ENCODE results near the gene CCDC146.
A peak's percentile ranks its signal among the peaks of the same experiment; 100 is the strongest.

The CCDC146 gene

DNA sequence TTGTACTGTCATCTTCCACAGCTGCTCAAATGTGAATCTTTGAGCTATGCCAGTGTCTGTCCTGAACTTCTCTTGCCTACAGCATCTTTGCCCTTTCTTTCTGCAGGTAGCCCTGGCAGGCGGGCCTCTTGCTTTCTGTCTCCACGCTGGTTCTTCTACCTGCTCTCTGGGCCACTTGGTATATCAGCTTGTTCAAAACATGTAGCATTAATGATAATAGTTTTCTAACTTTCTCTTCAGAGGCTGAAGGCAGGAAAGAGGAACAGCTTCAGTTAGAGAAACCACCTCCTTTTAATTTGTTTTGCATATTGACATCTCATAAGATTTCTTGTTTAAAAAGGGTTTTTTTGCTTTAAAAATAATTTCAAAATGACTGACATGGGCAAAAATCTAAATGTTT lies 78.1 kb downstream of the CCDC146 start:
- Histone ChIP-seq H3K27me3 (replicated peaks in 2 of 5; ENCODE audit: control insufficient read depth in 4 of 5, insufficient read depth in 5 of 5, low read length in 4 of 5) (no peaks in the 10 kb centered on the region), H3K36me3 (ENCODE audit: control insufficient read depth in 4 of 4, insufficient read depth in 4 of 4, low read length in 3 of 4) (no peaks in the 10 kb centered on the region), H3K9me3 (ENCODE audit: control extremely low read depth in 1 of 5, control insufficient read depth in 4 of 5, insufficient read depth in 2 of 5, low read depth in 1 of 5, low read length in 4 of 5) (no peaks in the 10 kb centered on the region), H3K4me3 (ENCODE audit: control insufficient read depth in 1 of 7, extremely low read depth in 1 of 7, insufficient read depth in 4 of 7, low read depth in 2 of 7, low read length in 6 of 7) (peak overlapping the region in 5 of 7 experiments; percentile 65 to 91 (median 78)), H3K4me1 (ENCODE audit: control extremely low read depth in 1 of 4, control insufficient read depth in 4 of 4, insufficient read depth in 4 of 4, low read length in 3 of 4) (peaks cover 14 to 33% (median 26%) of the 10 kb centered on the region in 4 experiments), H3K27ac (ENCODE audit: insufficient read depth in 1 of 2, low read depth in 1 of 2, low read length in 2 of 2, poor library complexity in 1 of 2, severe bottlenecking in 2 of 2) (peak overlapping the region; percentile 37 to 73)
- WGBS (ENCODE audit: insufficient coverage): no CpG with 5 or more reads among the region's 2 CpGs
- DNase-seq: peak in 2 of 3 donors; percentile 45 to 54
- ChIA-PET CTCF (interaction anchor here (1.0 to 4.4 kb wide), 3 partner anchors 9 to 47 kb away, joined by 3 to 17 read pairs (median 3); no protein-coding TSS in a partner anchor), POLR2A (interaction anchor here (0.7 kb wide), 1 partner anchor 12 kb away, joined by 3 read pairs; no protein-coding TSS in a partner anchor)

DNA sequence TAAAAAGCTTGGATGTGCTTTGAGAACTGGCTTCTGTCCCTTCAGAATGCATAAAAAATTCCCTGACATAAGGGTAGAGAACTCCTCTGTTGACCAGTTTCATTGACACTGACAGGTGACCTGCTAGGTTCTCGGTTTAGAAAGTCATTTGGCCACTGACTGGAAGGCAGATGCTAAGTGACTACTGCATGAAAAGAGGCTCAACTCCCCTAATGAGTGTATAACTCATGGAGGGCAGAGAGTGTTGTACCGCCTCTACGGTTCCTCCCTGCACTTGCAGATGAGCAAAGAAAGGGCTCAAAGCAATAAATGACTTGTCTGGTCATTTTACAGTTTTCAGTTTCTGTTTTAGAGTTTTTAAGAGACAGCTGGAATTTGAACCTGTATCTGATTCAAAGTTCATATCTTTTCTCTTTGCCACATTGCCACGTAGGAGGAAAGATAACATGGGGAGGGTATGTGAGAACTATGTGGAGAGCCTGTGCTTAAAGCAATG lies 80.1 kb downstream of the CCDC146 start:
- no peaks in the 10 kb centered on the region for H3K9me3 ChIP-seq (ENCODE audit: control extremely low read depth in 1 of 5, control insufficient read depth in 4 of 5, insufficient read depth in 2 of 5, low read depth in 1 of 5, low read length in 4 of 5)
- no peaks in the 10 kb centered on the region for H3K27me3 ChIP-seq (replicated peaks in 2 of 5; ENCODE audit: control insufficient read depth in 4 of 5, insufficient read depth in 5 of 5, low read length in 4 of 5)
- WGBS (ENCODE audit: insufficient coverage): 100% methylated on average over 3 of the region's 4 CpGs
- ChIA-PET CTCF (interaction anchor here (4.4 kb wide), 1 partner anchor 45 kb away, joined by 17 read pairs; no protein-coding TSS in a partner anchor), POLR2A (no interaction called here)
- H3K4me3 ChIP-seq (ENCODE audit: control insufficient read depth in 1 of 7, extremely low read depth in 1 of 7, insufficient read depth in 4 of 7, low read depth in 2 of 7, low read length in 6 of 7): no peak overlapping the region
- no peak overlapping the region for H3K27ac ChIP-seq (ENCODE audit: insufficient read depth in 1 of 2, low read depth in 1 of 2, low read length in 2 of 2, poor library complexity in 1 of 2, severe bottlenecking in 2 of 2)
- peaks cover 14 to 30% (median 23%) of the 10 kb centered on the region in 4 experiments for H3K4me1 ChIP-seq (ENCODE audit: control extremely low read depth in 1 of 4, control insufficient read depth in 4 of 4, insufficient read depth in 4 of 4, low read length in 3 of 4)
- no peaks in the 10 kb centered on the region for H3K36me3 ChIP-seq (ENCODE audit: control insufficient read depth in 4 of 4, insufficient read depth in 4 of 4, low read length in 3 of 4)
- DNase-seq: no peak

DNA sequence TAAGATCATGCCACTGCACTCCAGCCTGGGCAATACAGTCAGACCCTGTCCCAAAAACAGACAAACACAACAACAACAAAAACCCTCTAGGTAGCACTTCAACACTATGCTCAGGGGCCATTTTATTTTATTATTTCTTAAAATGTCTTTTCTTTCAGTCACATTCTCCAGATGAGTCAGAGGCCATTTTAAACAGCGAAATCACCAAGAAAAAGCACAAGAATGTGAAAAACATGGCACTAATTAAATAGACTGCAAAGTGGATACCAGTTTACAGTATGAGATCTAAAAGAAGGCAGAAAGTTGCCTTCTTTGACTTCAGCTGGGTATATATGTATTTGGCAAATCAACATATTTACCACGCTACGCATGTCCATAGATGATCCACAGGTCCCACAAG lies 83.3 kb downstream of the CCDC146 start:
- ChIA-PET CTCF (no interaction called here), POLR2A (no interaction called here)
- Histone ChIP-seq H3K4me3 (ENCODE audit: control insufficient read depth in 1 of 7, extremely low read depth in 1 of 7, insufficient read depth in 4 of 7, low read depth in 2 of 7, low read length in 6 of 7) (no peak overlapping the region), H3K36me3 (ENCODE audit: control insufficient read depth in 4 of 4, insufficient read depth in 4 of 4, low read length in 3 of 4) (peaks cover 0 to 3% (median 0%) of the 10 kb centered on the region in 4 experiments), H3K27me3 (replicated peaks in 2 of 5; ENCODE audit: control insufficient read depth in 4 of 5, insufficient read depth in 5 of 5, low read length in 4 of 5) (no peaks in the 10 kb centered on the region), H3K4me1 (ENCODE audit: control extremely low read depth in 1 of 4, control insufficient read depth in 4 of 4, insufficient read depth in 4 of 4, low read length in 3 of 4) (peaks cover 0 to 3% (median 2%) of the 10 kb centered on the region in 4 experiments), H3K27ac (ENCODE audit: insufficient read depth in 1 of 2, low read depth in 1 of 2, low read length in 2 of 2, poor library complexity in 1 of 2, severe bottlenecking in 2 of 2) (no peak overlapping the region), H3K9me3 (ENCODE audit: control extremely low read depth in 1 of 5, control insufficient read depth in 4 of 5, insufficient read depth in 2 of 5, low read depth in 1 of 5, low read length in 4 of 5) (peaks cover 0 to 22% (median 12%) of the 10 kb centered on the region in 5 experiments)
- no peak for DNase-seq
- WGBS (ENCODE audit: insufficient coverage): no CpG with 5 or more reads among the region's 3 CpGs

DNA sequence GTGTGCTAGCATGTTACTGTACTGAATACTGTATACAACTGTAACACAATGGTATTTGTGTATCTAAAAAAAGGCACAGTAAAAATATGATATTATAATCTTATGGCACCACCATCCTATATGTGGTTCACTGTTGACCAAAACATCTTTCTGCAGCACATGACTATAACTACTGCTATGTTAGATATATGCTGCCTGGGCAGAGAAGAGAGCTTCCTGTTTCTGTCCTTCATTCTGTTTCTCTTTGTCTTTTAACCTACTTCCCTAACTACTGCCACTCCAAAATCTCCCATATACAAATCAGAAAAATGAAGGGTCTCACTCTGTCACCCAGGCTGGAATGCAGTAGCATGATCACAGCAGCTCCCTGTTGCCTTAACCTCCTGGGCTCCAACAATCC lies 86.0 kb downstream of the CCDC146 start:
- H3K4me3 ChIP-seq (ENCODE audit: control insufficient read depth in 1 of 7, extremely low read depth in 1 of 7, insufficient read depth in 4 of 7, low read depth in 2 of 7, low read length in 6 of 7): no peak overlapping the region
- no peak overlapping the region for H3K27ac ChIP-seq (ENCODE audit: insufficient read depth in 1 of 2, low read depth in 1 of 2, low read length in 2 of 2, poor library complexity in 1 of 2, severe bottlenecking in 2 of 2)
- DNase-seq: peak in 2 of 3 donors; percentile 32 to 38
- POLR2A ChIA-PET: no interaction called here
- peaks cover 0 to 3% (median 0%) of the 10 kb centered on the region in 4 experiments for H3K36me3 ChIP-seq (ENCODE audit: control insufficient read depth in 4 of 4, insufficient read depth in 4 of 4, low read length in 3 of 4)
- CTCF ChIA-PET: no interaction called here
- H3K27me3 ChIP-seq (replicated peaks in 2 of 5; ENCODE audit: control insufficient read depth in 4 of 5, insufficient read depth in 5 of 5, low read length in 4 of 5): no peaks in the 10 kb centered on the region
- H3K4me1 ChIP-seq (ENCODE audit: control extremely low read depth in 1 of 4, control insufficient read depth in 4 of 4, insufficient read depth in 4 of 4, low read length in 3 of 4): no peaks in the 10 kb centered on the region
- H3K9me3 ChIP-seq (ENCODE audit: control extremely low read depth in 1 of 5, control insufficient read depth in 4 of 5, insufficient read depth in 2 of 5, low read depth in 1 of 5, low read length in 4 of 5): peaks cover 0 to 23% (median 12%) of the 10 kb centered on the region in 5 experiments

DNA sequence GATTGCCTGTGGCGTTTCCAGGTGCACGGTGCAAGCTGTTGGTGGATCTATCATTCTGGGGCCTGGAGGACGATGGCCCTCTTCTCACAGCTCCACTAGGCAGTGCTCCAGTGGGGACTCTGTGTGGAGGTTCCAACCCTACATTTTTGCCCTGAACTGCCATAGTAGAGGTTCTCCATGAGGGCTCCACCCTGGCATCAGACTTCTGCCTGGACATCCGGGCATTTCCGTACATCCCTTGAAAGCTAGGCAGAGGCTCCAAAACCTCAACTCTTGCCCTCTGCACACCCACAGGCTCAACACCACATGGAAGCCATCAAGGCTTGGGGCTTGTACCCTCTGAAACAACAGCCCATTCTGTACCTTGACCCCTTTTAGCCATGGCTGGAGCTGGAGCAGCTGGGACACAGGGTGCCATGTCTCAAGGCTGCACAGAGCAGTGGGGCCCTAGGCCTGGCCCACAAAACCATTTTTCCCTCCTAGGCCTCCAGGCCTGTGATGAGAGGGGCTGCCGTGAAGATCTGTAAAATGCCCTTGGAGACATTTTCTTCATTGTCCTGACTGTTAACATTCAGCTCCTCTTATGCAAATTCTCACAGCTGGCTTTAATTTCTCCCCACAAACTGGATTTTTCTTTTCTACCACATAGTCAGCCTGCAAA lies 87.2 kb downstream of the CCDC146 start:
- ChIA-PET CTCF (interaction anchor here (1.7 kb wide), 1 partner anchor 30 kb away, joined by 3 read pairs; no protein-coding TSS in a partner anchor), POLR2A (no interaction called here)
- Histone ChIP-seq H3K36me3 (ENCODE audit: control insufficient read depth in 4 of 4, insufficient read depth in 4 of 4, low read length in 3 of 4) (peaks cover 0 to 3% (median 0%) of the 10 kb centered on the region in 4 experiments), H3K9me3 (ENCODE audit: control extremely low read depth in 1 of 5, control insufficient read depth in 4 of 5, insufficient read depth in 2 of 5, low read depth in 1 of 5, low read length in 4 of 5) (peaks cover 0 to 23% (median 12%) of the 10 kb centered on the region in 5 experiments), H3K27ac (ENCODE audit: insufficient read depth in 1 of 2, low read depth in 1 of 2, low read length in 2 of 2, poor library complexity in 1 of 2, severe bottlenecking in 2 of 2) (no peak overlapping the region), H3K4me1 (ENCODE audit: control extremely low read depth in 1 of 4, control insufficient read depth in 4 of 4, insufficient read depth in 4 of 4, low read length in 3 of 4) (no peaks in the 10 kb centered on the region), H3K27me3 (replicated peaks in 2 of 5; ENCODE audit: control insufficient read depth in 4 of 5, insufficient read depth in 5 of 5, low read length in 4 of 5) (no peaks in the 10 kb centered on the region), H3K4me3 (ENCODE audit: control insufficient read depth in 1 of 7, extremely low read depth in 1 of 7, insufficient read depth in 4 of 7, low read depth in 2 of 7, low read length in 6 of 7) (no peak overlapping the region)
- 94% methylated on average over 6 of the region's 6 CpGs for WGBS (ENCODE audit: insufficient coverage)
- DNase-seq: peak in 2 of 3 donors; percentile 26 to 29

DNA sequence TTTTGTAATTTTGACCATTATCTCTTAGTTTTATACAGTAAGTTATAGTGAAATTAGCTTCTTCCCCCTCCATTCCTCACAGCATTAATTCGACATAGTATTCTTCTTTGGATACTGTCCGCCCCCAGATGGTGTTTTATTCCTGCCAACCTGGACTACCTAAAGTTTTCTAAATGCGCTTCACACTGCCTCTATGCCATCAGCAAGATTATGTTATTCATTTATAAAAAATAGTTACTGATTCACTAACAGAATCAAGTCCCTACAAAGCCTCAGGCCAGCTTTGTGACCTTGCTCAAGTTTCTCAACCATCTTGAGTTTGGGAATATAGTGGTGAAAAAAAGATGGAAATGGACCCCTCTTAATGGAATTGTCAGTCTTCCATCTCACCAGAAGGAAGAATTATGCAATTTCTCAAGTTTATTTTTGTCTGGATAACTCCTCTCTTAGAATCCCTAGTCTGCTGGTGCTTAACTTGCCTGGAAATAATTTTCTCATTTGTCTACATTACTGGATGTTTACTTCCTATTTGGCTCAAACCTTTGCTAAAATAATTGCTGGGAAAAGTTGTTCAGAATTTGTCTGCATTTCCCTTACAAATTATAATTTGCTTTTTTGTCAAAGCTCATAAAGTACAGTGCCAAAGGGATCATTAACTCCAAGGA lies 93.9 kb downstream of the CCDC146 start:
- H3K27ac ChIP-seq (ENCODE audit: insufficient read depth in 1 of 2, low read depth in 1 of 2, low read length in 2 of 2, poor library complexity in 1 of 2, severe bottlenecking in 2 of 2): no peak overlapping the region
- no peak overlapping the region for H3K4me3 ChIP-seq (ENCODE audit: control insufficient read depth in 1 of 7, extremely low read depth in 1 of 7, insufficient read depth in 4 of 7, low read depth in 2 of 7, low read length in 6 of 7)
- no CpG with 5 or more reads among the region's 3 CpGs for WGBS (ENCODE audit: insufficient coverage)
- peaks cover 0 to 8% (median 2%) of the 10 kb centered on the region in 5 experiments for H3K9me3 ChIP-seq (ENCODE audit: control extremely low read depth in 1 of 5, control insufficient read depth in 4 of 5, insufficient read depth in 2 of 5, low read depth in 1 of 5, low read length in 4 of 5)
- POLR2A ChIA-PET: no interaction called here
- no peak for DNase-seq
- no peaks in the 10 kb centered on the region for H3K27me3 ChIP-seq (replicated peaks in 2 of 5; ENCODE audit: control insufficient read depth in 4 of 5, insufficient read depth in 5 of 5, low read length in 4 of 5)
- H3K36me3 ChIP-seq (ENCODE audit: control insufficient read depth in 4 of 4, insufficient read depth in 4 of 4, low read length in 3 of 4): no peaks in the 10 kb centered on the region
- H3K4me1 ChIP-seq (ENCODE audit: control extremely low read depth in 1 of 4, control insufficient read depth in 4 of 4, insufficient read depth in 4 of 4, low read length in 3 of 4): no peaks in the 10 kb centered on the region
- CTCF ChIA-PET: interaction anchor here (1.2 kb wide), 1 partner anchor 16 kb away, joined by 3 read pairs; the partner anchor contains the start of gene FGL2
